NT2/D1 (cell line): ENCODE measurements around the gene FAF1.
A peak's percentile ranks its signal among the peaks of the same experiment; 100 is the strongest.

Experiments used
- DNase-seq: peaks from one replicate; pipeline ENCODE4 v3.0.0-alpha.2; 2011; ENCODE audit warnings: low read depth, low spot score
- H3K27me3 ChIP-seq: 2 replicates; pipeline ENCODE4 v1.6.0; 2011; ENCODE audit warnings: mild to moderate bottlenecking; ENCODE audit not compliant: insufficient read length, insufficient read depth
- H3K36me3 ChIP-seq: 2 replicates; pipeline ENCODE4 v1.6.1; 2011; ENCODE audit warnings: mild to moderate bottlenecking, low read length, mixed read lengths; ENCODE audit not compliant: insufficient read depth, insufficient read length
- H3K4me1 ChIP-seq: 2 replicates; pipeline ENCODE4 v1.5.1; 2011; ENCODE audit not compliant: insufficient read depth, insufficient read length
- H3K4me3 ChIP-seq: 2 replicates; pipeline ENCODE4 v1.5.1; 2011; ENCODE audit warnings: low read depth; ENCODE audit not compliant: insufficient read length
- H3K9ac ChIP-seq: 2 replicates; pipeline ENCODE4 v1.6.0; 2011; ENCODE audit warnings: low read depth; ENCODE audit not compliant: insufficient read length
- H3K9me3 ChIP-seq: 2 replicates; pipeline ENCODE4 v1.5.1; 2011; ENCODE audit warnings: mild to moderate bottlenecking, low read length; ENCODE audit not compliant: insufficient read depth
- SUZ12 ChIP-seq: IDR thresholded peaks from 2 replicates; pipeline ENCODE4 v1.6.1; 2011; ENCODE audit not compliant: insufficient read length, insufficient read depth; ENCODE audit errors: extremely low read depth
- YY1 ChIP-seq: IDR thresholded peaks from 2 replicates; pipeline ENCODE4 v1.6.1; 2011; ENCODE audit not compliant: insufficient read length, insufficient read depth
- ZNF274 ChIP-seq: IDR thresholded peaks from 2 replicates; pipeline ENCODE4 v1.6.1; 2011; ENCODE audit warnings: mild to moderate bottlenecking, low read depth, low read length

The FAF1 gene

GRCh38 chr1:50978144-50978851, 18.2 kb upstream of the FAF1 start:
- Histone ChIP-seq H3K27me3 (peaks cover 96% of the 10 kb centered on the region), H3K9ac (peak overlapping the region; percentile 53), H3K36me3 (no peaks in the 10 kb centered on the region), H3K4me1 (peaks cover 3% of the 10 kb centered on the region), H3K9me3 (no peaks in the 10 kb centered on the region), H3K4me3 (peak overlapping the region; percentile 52)
- DNase-seq, result peak; percentile 87
- TF ChIP-seq YY1, result no peak
- peak; percentile 87 for TF ChIP-seq SUZ12
- no peak for TF ChIP-seq ZNF274

- DNase-seq, result no peak
- peaks cover 96% of the 10 kb centered on the region for H3K27me3 ChIP-seq
- H3K4me3 ChIP-seq, result peak overlapping the region; percentile 52
- TF ChIP-seq ZNF274, result no peak
- TF ChIP-seq SUZ12, result peak; percentile 25
- no peaks in the 10 kb centered on the region for H3K9me3 ChIP-seq
- peak overlapping the region; percentile 66 for H3K9ac ChIP-seq
- H3K36me3 ChIP-seq, result no peaks in the 10 kb centered on the region
- H3K4me1 ChIP-seq, result peaks cover 3% of the 10 kb centered on the region
Measured at GRCh38 chr1:50977575-50978143, 17.6 kb upstream of the FAF1 start.

GRCh38 chr1:50976890-50977574, 17.0 kb upstream of the FAF1 start:
- Histone ChIP-seq H3K9ac (no peak overlapping the region), H3K4me1 (peaks cover 3% of the 10 kb centered on the region), H3K36me3 (no peaks in the 10 kb centered on the region), H3K9me3 (no peaks in the 10 kb centered on the region), H3K4me3 (peak overlapping the region; percentile 42), H3K27me3 (peaks cover 96% of the 10 kb centered on the region)
- DNase-seq, result no peak
- TF ChIP-seq ZNF274, result no peak
- TF ChIP-seq SUZ12, result no peak
- TF ChIP-seq YY1, result no peak

GRCh38 chr1:50976111-50976889, 16.2 kb upstream of the FAF1 start:
- Histone ChIP-seq H3K36me3 (no peaks in the 10 kb centered on the region), H3K4me1 (peaks cover 3% of the 10 kb centered on the region), H3K4me3 (peak overlapping the region; percentile 42), H3K27me3 (peaks cover 96% of the 10 kb centered on the region), H3K9ac (no peak overlapping the region), H3K9me3 (no peaks in the 10 kb centered on the region)
- TF ChIP-seq SUZ12, result peak; percentile 97
- TF ChIP-seq YY1, result no peak
- TF ChIP-seq ZNF274, result no peak
- no peak for DNase-seq

- Histone ChIP-seq H3K4me3 (no peak overlapping the region), H3K9me3 (no peaks in the 10 kb centered on the region)
Measured at GRCh38 chr1:50975436-50975835, 15.4 kb upstream of the FAF1 start.

GRCh38 chr1:50974618-50974935, 14.5 kb upstream of the FAF1 start:
- Histone ChIP-seq H3K9me3 (no peaks in the 10 kb centered on the region), H3K4me1 (peaks cover 3% of the 10 kb centered on the region), H3K36me3 (no peaks in the 10 kb centered on the region), H3K27me3 (peaks cover 96% of the 10 kb centered on the region), H3K9ac (no peak overlapping the region), H3K4me3 (no peak overlapping the region)
- DNase-seq, result no peak
- TF ChIP-seq ZNF274 (no peak), YY1 (no peak), SUZ12 (no peak)

More at GRCh38 chr1:50975436-50975835, 15.4 kb upstream of the FAF1 start:
- TF ChIP-seq ZNF274, result no peak
- TF ChIP-seq YY1, result no peak
- no peak for TF ChIP-seq SUZ12
- H3K36me3 ChIP-seq, result no peaks in the 10 kb centered on the region
- no peak overlapping the region for H3K9ac ChIP-seq
- peaks cover 3% of the 10 kb centered on the region for H3K4me1 ChIP-seq
- peaks cover 96% of the 10 kb centered on the region for H3K27me3 ChIP-seq
- no peak for DNase-seq
